ENCODE data around the gene PPP2R2C.

The PPP2R2C gene

GRCh38 chr4:6420972-6421371 is 51.4 kb downstream of the PPP2R2C start:
- H3K4me3 ChIP-seq (ENCODE audit: low read depth, low read length), result no peak overlapping the region
- DNase-seq (ENCODE audit: low read depth), result no peak
- TF ChIP-seq CTCF (conservative IDR thresholded peaks at IDR 0.05; ENCODE audit: low read depth, low read length), result no peak

- no peak for TF ChIP-seq CTCF (conservative IDR thresholded peaks at IDR 0.05; ENCODE audit: low read depth, low read length)
- no peak overlapping the region for H3K4me3 ChIP-seq (ENCODE audit: low read depth, low read length)
- DNase-seq (ENCODE audit: low read depth), result no peak
Observed at GRCh38 chr4:6420036-6420435, 52.4 kb downstream of the PPP2R2C start.

- no peak overlapping the region for H3K4me3 ChIP-seq (ENCODE audit: low read depth, low read length)
- no peak for DNase-seq (ENCODE audit: low read depth)
- TF ChIP-seq CTCF (conservative IDR thresholded peaks at IDR 0.05; ENCODE audit: low read depth, low read length), result no peak
Observed at GRCh38 chr4:6419452-6420028, 52.9 kb downstream of the PPP2R2C start.

GRCh38 chr4:6418193-6418755 is 54.1 kb downstream of the PPP2R2C start:
- no peak for DNase-seq (ENCODE audit: low read depth)
- no peak for TF ChIP-seq CTCF (conservative IDR thresholded peaks at IDR 0.05; ENCODE audit: low read depth, low read length)
- no peak overlapping the region for H3K4me3 ChIP-seq (ENCODE audit: low read depth, low read length)

GRCh38 chr4:6417516-6418050 is 54.8 kb downstream of the PPP2R2C start:
- no peak overlapping the region for H3K4me3 ChIP-seq (ENCODE audit: low read depth, low read length)
- no peak for TF ChIP-seq CTCF (conservative IDR thresholded peaks at IDR 0.05; ENCODE audit: low read depth, low read length)
- no peak for DNase-seq (ENCODE audit: low read depth)

GRCh38 chr4:6416518-6417286 is 55.7 kb downstream of the PPP2R2C start:
- TF ChIP-seq CTCF (conservative IDR thresholded peaks at IDR 0.05; ENCODE audit: low read depth, low read length), result no peak
- DNase-seq (ENCODE audit: low read depth), result no peak
- H3K4me3 ChIP-seq (ENCODE audit: low read depth, low read length), result no peak overlapping the region
